Upper lobe of right lung (tissue), 1 donor: Measurements from ENCODE around the gene DEFB123. TPM values are rescaled to one million over a fixed set of nuclear protein-coding genes. Genes with fewer than 3 reads are reported as not detected.

Experiments used
- ATAC-seq: fragments of 200-7000 bp; cut with Tn5 transposase; one replicate; pipeline ENCODE4 v1.9.1; 2020; ENCODE audit warnings: mild to moderate bottlenecking, moderate library complexity
- DNase-seq: peaks from one replicate; pipeline ENCODE4 v3.0.0-alpha.2; 2020
- H3K27ac ChIP-seq: fragments of 200-600 bp; one replicate; pipeline ENCODE4 v1.8.0; 2022
- H3K27me3 ChIP-seq: fragments of 200-600 bp; one replicate; pipeline ENCODE4 v1.8.0; 2022; ENCODE audit warnings: mild to moderate bottlenecking
- H3K36me3 ChIP-seq: fragments of 200-600 bp; one replicate; pipeline ENCODE4 v1.8.0; 2022
- H3K4me1 ChIP-seq: fragments of 200-600 bp; one replicate; pipeline ENCODE4 v1.8.0; 2022
- H3K4me3 ChIP-seq: fragments of 200-600 bp; one replicate; pipeline ENCODE4 v1.8.0; 2022; ENCODE audit warnings: mild to moderate bottlenecking
- H3K9me3 ChIP-seq: fragments of 200-600 bp; one replicate; pipeline ENCODE4 v1.8.0; 2022
- intact Hi-C: fragments of 100-400 bp; cut with DNase I; formaldehyde crosslinking; loops from one replicate; pipeline ENCODE4 v1.11.0; 2022
- total RNA-seq: library from RNA; stranded (reverse); fragmentation: NEBNext Ultra II Directional; extraction: Animal tissue kit (Norgen Biotek cat#: 25700); gene quantifications from one replicate; pipeline ENCODE4 v1.2.1, GENCODE V29; 2021
- TF ChIP-seq, protein P1 (sequence below): fragments of 200-600 bp; IDR thresholded peaks from one replicate; pipeline ENCODE4 v1.8.0; 2022; ENCODE audit warnings: antibody characterized with exemption
- donor health status: DM: no; HTN: yes; CAD: no; lungs with severe emphysema.

DEFB123 gene
- total RNA-seq, 1 donor from 2014 or later: not detected

DNA sequence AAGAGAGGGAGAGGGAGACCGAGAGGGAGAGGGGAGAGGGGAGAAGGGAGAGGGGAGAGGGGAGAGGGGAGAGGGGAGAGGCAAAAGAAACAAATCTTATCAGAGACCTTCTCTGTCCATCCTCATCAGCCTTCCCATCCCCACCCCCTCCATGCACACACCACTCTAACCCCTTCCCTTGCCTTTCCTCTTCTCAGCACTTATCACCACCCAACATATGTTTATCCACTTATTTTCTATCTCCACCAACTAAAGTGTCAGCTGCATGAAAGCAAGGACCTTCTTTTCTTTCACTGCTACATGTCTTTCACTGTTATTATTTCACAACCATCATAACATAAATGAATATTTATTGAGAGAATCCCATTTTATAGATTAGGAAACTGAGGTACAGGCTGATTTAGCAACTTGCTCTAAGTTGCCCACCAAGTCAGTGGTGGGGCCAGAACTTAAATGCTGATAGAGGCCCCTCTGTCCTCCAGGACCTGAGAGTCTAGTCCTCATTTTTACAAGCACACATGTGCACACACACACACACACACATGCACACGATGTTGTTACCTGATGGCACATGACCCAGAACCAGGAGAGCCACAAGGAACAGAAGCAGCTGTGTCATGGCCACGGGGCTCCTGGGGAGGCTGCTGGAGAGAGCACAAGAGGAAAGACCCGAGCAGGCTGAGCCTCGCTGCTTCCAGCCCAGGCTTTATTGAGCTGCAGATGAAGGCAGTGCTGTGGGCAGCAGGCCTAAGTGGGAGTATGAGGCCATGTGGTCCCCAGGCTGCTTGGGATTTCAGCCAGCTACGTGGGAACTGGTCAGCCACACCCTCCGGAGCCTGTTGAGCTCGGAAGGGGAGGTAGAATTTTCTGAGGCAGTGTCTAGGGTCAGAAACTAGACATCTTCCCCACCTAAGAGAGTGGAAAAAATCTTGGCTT, 32.2 kb downstream of the DEFB123 start:
- intact Hi-C loops: no loop called here
- peaks cover 14% of the 10 kb centered on the region for H3K4me1 ChIP-seq
- ATAC-seq (no peak), DNase-seq (no peak)
- TF ChIP-seq, protein P1, sequence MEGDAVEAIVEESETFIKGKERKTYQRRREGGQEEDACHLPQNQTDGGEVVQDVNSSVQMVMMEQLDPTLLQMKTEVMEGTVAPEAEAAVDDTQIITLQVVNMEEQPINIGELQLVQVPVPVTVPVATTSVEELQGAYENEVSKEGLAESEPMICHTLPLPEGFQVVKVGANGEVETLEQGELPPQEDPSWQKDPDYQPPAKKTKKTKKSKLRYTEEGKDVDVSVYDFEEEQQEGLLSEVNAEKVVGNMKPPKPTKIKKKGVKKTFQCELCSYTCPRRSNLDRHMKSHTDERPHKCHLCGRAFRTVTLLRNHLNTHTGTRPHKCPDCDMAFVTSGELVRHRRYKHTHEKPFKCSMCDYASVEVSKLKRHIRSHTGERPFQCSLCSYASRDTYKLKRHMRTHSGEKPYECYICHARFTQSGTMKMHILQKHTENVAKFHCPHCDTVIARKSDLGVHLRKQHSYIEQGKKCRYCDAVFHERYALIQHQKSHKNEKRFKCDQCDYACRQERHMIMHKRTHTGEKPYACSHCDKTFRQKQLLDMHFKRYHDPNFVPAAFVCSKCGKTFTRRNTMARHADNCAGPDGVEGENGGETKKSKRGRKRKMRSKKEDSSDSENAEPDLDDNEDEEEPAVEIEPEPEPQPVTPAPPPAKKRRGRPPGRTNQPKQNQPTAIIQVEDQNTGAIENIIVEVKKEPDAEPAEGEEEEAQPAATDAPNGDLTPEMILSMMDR: no peak
- H3K36me3 ChIP-seq: no peaks in the 10 kb centered on the region
- H3K9me3 ChIP-seq: no peaks in the 10 kb centered on the region
- H3K27me3 ChIP-seq: peaks cover 21% of the 10 kb centered on the region
- H3K4me3 ChIP-seq: no peak overlapping the region
- no peak overlapping the region for H3K27ac ChIP-seq

DNA sequence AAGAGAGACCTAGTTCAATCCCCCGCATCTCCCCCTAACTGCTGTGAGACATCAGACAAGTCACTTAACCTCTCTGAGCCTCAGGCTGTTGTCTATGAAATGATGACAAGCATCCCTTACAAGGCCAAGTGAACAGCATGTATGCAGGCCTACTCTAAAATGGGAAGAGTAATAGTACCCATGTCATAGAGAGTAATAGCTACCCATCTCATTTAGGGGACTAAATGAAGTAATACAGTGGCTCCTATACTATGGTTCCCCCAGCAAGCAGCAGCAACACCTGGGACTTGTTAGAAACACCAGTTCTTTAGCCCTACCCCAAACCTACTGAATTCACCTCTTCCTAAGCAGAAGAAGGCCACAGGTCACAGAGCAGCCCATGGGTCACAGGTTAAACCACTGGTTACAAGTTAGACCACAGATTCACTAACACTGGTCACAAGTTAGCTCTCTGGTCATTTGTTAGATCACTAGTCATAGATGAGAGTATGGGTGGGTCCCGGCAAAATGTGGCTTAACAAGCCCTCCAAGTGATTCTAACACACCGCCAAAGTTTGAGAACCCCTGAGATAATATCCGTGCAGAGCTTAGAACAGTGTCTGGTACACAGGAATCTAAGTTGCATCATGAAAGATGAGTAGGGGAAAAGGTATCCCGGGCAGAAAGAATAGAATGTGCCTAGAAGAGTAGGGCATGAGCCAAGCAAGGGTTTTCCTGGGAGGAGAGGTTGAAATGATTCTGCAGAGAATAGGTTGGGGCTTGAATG, 33.1 kb downstream of the DEFB123 start:
- TF ChIP-seq, protein P1: no peak
- H3K4me1 ChIP-seq: peaks cover 14% of the 10 kb centered on the region
- H3K27me3 ChIP-seq: peaks cover 21% of the 10 kb centered on the region
- DNase-seq (no peak), ATAC-seq (no peak)
- intact Hi-C loops: no loop called here
- H3K36me3 ChIP-seq: no peaks in the 10 kb centered on the region
- H3K9me3 ChIP-seq: no peaks in the 10 kb centered on the region
- H3K4me3 ChIP-seq: no peak overlapping the region
- H3K27ac ChIP-seq: no peak overlapping the region

DNA sequence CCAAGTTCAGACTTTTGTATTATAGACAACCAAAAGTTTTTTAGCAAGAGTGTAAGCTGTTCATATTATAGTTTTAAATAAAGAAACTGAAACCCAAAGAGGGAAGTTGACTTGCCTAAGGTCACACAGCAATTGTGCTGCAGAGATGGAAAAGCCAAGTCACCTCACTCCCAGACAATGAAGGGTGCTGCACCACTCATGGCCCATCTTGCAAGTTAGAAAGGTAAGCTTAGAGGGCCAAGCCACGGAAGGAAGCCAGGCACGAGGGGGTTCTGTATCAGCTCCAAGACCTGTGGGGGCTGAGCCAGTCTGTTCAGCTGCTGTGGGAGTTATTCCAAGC, 33.6 kb downstream of the DEFB123 start:
- no peak overlapping the region for H3K4me3 ChIP-seq
- intact Hi-C loops: no loop called here
- H3K36me3 ChIP-seq: no peaks in the 10 kb centered on the region
- DNase-seq (no peak), ATAC-seq (peak; percentile 29)
- peaks cover 14% of the 10 kb centered on the region for H3K4me1 ChIP-seq
- TF ChIP-seq, protein P1: no peak
- H3K9me3 ChIP-seq: no peaks in the 10 kb centered on the region
- H3K27ac ChIP-seq: no peak overlapping the region
- H3K27me3 ChIP-seq: peaks cover 21% of the 10 kb centered on the region

DNA sequence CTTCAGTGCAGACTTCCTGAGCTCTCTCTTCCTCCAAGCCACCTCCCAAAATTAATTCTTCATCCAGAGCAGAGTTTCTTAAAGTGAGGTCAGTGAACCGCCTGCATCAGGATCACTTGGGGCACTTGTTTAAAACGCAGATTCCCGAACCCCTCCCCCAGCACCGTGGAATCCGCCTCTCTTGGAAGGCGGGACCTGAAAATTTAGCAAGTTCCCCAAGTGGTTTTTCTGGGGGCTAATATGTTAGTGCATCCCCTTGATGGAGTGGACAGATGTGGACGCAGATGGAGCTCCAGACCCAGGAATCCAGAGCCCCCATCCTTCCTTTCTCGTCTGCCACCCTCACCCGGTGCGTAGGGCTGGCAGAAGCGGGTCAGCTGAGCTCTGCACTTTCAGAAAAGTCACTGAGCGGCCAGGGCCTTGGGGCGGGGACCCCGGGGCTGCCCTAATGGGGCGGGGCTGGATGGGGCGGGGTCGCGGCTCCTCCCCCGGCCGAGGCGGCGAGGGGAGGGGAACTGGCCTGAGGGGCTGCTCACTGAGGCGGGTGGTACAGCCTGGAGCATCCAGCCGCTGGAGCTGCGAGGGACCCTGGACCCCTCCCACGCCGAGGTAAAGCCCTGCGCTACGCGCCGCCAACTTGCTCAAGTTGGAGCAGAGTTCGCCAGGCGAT, 34.5 kb downstream of the DEFB123 start, which contains the start of the genes DEFB124 and REM1:
Gene DEFB124 (minus strand): TSS at position 370 of the 670 bp plus-strand sequence. CDS start 2,114 bp downstream, outside the sequence.
Gene REM1 (plus strand): TSS at position 531 of the 670 bp plus-strand sequence. CDS start 1,158 bp downstream, outside the sequence.
- peaks cover 14% of the 10 kb centered on the region for H3K4me1 ChIP-seq
- TF ChIP-seq, protein P1: no peak
- intact Hi-C loops: no loop called here
- H3K36me3 ChIP-seq: no peaks in the 10 kb centered on the region
- H3K27me3 ChIP-seq: peaks cover 21% of the 10 kb centered on the region
- H3K27ac ChIP-seq: peak within 1 kb of the TSS; percentile 42
- no peaks in the 10 kb centered on the region for H3K9me3 ChIP-seq
- peak within 1 kb of the TSS; percentile 57 for H3K4me3 ChIP-seq
- ATAC-seq: peak; percentile 71
- DNase-seq: peak; percentile 64
